Midbrain (tissue), 1 donor: Measurements from ENCODE around the gene MRPL43.
"Not testable (repeated sequence)": the region's sequence is repeated elsewhere in the genome, so short reads cannot be mapped to it uniquely, and the experiment has no call there.

ENCODE experiments used
- DNase-seq: peaks from one replicate; lab custom pipeline; 2025; lab: John Stamatoyannopoulos, UW

Gene MRPL43

DNA sequence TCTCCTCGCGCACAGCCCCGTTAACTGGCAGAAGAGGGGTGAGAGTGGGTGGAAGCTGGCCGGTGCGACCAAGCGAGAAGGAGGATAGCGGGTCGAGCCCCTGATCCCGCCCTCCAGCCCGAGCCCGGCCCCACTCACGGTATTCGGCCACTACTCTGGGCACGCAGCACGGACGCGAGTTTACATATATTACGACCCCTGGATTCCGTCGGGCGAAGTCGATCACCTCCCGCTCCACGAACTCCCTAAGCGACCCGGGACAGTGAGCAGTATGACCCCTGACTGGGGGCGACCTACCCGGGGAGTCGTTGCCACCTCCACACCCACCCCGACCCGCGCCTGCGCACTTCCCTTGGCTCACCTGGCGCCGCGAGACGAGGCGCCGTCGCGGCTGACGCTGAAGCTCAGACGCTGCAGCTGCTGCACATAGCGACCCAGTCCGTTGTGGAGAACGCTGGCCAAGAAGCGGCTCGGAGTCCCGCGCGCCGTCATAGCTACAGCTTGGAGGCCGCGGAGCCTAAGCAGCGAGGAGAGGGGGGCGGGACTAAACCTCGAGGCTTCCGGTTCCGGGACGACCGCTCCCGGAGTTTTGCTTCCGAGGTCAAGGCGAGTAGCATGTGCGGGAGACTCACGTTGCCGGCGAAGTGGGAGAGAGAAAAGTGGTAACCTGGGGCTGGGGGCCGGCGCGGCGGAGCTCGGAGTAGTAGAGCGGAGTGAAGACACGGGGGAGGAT lies at the start of gene MRPL43, which contains the start of gene TWNK:
MRPL43 (minus strand) TSS at position 546 of the 733 bp plus-strand sequence; CDS start at position 492, 54 bp downstream.
TWNK (plus strand) TSS at position 592 of the 733 bp plus-strand sequence. CDS start 668 bp downstream, outside the sequence.
- DNase-seq: peak; percentile 91

- no peak for DNase-seq
Measured at GRCh38 chr10:101036726-101037125, 49.4 kb upstream of the MRPL43 start.

DNA sequence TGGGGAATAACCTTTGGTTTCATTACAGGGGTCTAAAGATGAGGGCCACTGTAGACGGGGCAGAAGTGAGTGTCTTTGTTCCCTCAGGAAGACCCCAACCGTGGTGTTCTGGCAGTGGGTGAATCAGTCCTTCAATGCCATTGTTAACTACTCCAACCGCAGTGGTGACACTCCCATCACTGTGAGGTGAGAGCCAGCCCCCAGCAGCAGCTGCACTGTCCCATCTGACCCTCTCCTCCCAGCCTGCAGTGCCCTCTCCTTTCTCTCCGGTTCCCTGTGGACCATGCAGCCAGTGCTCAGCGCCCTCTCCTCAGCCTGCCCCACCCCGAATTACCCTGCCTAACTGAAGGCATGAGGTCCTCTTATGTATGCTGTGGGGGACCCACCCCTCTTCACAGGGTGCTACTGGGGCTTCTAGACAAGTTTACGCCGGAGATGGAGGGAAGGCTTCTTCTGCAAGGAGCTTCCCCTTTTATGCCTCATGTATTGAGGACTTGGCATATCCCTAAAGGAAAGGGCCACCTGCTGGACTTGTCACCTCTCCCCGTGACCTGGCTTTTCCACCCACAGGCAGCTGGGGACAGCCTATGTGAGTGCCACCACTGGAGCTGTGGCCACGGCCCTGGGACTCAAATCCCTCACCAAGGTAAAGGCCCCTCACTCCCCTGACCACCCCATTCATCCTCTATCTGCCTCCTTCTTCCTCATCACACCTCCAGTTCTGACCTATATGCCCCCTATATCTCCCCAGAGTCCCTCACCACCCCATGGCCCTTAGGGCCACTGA lies 48.8 kb upstream of the MRPL43 start:
- DNase-seq: no peak

DNA sequence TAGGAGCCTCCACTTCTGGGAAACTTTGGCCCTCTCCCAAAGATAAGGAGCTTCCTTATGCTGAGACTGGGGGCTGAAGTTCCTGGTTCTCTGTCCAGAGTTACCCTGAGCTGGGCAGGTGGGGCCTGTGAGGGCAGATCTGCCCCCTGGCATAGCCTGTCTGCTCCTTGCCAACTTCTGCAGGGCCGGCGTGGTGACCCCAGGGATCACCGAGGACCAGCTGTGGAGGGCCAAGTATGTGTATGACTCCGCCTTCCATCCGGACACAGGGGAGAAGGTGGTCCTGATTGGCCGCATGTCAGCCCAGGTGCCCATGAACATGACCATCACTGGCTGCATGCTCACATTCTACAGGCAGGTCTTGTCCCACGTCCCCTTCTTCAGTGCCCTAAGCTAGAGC lies 48.0 kb upstream of the MRPL43 start:
- no peak for DNase-seq

GRCh38 chr10:101034404-101034803 lies 47.1 kb upstream of the MRPL43 start:
- not testable (repeated sequence) for DNase-seq

DNA sequence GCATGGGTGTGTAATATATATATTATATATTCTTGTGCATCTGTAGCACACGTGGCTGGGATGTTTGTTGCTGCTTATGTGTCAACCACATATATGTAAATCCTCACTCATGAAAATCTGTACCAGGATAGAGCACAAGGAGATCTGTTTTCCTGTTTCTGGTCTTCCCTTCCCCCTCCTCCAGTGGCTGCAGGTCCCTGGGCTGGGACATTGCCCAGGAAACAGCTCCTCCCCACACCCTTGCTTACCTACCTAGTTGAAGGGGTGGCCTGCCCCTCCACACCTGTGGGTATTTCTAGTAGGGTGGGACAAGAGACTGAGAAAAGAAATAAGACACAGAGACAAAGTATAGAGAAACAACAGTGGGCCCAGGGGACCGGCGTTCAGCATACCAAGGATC lies 46.0 kb upstream of the MRPL43 start:
- no peak for DNase-seq

DNA sequence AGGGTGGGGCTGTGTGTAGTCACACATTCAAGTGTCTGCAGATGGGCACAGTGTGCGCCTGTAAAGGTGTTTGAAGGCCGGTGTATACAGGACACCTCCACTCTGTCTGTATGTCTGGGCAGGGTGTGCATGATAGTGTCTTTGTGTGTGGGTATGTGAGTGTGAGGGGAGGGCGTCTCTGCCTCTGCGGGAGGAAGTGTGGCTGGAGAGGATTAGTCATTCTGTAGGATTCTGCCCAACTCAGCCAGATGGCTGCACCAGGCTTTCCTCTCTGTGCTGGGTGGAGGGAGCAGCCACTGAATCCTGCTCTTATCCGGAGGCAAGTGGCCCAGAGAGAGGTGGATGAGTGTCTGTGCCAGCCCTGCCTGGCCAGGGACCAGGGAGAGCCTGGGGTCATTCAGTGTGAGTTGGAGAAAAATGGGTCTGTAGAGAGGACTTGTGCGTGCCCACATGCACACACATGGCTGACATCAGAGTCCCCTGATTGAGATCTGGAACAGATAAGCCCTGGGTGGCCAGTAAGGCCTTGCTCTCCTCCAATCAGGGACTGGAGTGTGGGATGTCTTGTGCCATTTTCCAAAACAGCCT lies 45.4 kb upstream of the MRPL43 start:
- DNase-seq: peak; percentile 83

DNA sequence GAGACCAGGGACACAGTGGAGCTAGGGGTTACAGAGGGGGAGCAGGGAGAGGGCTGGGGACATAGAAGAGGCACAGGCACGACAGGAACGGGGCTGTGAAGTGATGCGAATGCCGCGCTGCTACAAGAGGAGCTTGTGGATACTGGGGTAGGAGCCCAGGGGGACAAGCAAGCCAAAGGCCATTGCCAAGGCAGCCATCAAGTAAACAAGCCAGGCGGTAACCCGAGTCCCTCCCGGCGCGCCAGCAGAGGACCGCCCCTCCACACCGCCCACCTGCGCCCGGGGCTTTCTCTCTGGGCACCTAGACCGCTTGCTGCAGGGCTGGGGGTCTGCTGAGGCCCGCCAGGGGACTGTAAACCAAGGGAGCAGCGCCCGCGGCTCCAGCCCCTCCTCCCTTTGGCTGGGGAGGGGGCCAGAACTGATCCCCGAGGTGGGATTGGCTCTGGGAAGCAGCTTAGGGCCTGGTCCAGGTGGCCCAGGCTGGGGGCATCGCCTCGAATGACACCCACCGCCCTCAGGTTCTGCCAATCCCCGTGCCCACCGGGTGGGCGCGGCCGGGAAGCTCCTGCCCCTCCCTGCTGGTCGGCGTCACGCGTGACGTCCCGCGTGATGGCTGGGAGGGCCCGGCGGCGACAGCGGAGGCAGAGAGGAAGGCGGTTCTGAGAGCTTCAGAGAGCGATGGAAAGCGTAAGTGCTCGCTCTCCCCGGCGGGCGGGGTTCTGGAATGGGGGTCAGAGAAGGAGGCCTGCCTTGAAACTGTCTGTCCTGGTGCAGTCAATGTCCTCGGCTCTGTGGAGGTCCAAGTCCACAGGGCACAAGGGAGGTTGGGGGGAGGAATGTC lies 44.7 kb upstream of the MRPL43 start:
- DNase-seq: peak; percentile 87

DNA sequence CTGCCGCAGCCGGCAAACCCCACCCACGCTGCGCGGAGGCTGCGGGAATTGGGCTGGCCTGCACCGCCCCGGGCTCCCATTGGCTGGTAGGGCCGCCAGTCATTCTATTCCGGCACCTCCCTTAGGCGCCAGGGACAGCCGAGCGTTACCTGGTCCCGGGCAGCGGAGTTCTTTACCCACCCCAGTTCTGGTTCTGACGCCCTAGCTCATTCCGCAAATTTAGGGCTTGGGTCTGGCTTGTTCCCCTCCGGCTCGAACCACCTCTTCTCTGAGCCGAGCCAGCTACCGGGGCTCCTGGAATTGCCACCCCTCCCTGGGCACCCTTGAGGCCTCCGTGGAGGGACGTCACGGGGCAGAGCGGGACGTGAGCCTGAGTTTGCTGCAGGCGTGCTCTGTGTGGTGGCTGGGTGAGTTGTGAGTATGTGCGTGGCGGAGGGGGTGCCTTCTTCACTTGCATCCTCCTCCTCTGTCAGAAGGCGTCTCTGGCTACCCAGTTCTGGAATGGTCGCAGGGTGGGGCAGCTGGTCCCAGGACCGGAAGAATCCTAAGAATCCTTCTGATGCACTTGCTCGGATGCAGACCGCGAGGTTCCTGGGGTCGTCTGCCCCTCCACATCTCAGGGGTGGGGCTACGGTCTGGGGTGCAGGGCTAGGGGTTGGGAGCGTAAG lies 44.0 kb upstream of the MRPL43 start, which contains the start of the genes PDZD7 and SFXN3:
PDZD7 (minus strand) TSS at position 2 of the 668 bp plus-strand sequence. CDS start 910 bp downstream, outside the sequence.
SFXN3 (plus strand) TSS at position 107 of the 668 bp plus-strand sequence. CDS start 3,461 bp downstream, outside the sequence.
- DNase-seq: peak; percentile 95

DNA sequence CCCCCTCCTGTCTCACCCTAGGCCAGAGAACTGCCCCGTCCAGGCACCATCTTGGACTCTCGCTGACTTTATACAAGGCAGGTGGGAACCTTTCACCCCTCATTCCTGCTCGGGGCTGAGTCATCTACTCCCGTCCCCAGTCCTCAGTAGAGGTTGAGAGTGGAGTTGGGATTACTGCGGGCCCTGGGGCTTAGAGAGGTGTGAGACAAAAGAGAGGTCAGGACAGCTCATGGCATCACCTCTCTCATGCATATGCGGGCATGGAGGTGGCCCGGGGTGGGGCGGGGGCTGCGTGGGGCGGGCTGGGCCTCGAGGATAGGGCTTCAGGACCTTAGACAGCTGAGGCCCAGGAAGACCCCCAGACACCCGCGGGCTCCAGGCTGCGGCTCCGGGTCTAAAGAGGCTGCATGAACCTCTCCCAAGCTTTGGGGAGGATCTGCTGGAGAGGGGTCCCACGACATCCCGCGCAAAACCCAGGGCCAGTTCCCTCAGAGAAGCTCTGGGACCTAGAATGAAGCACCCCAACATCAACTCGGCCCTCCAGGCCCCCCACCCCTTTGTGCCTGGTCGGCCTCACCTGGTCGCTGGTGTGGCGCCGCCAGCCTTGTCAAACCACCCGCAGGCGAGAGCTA lies 43.3 kb upstream of the MRPL43 start:
- no peak for DNase-seq

GRCh38 chr10:101029520-101030295 lies 42.4 kb upstream of the MRPL43 start:
- no peak for DNase-seq

DNA sequence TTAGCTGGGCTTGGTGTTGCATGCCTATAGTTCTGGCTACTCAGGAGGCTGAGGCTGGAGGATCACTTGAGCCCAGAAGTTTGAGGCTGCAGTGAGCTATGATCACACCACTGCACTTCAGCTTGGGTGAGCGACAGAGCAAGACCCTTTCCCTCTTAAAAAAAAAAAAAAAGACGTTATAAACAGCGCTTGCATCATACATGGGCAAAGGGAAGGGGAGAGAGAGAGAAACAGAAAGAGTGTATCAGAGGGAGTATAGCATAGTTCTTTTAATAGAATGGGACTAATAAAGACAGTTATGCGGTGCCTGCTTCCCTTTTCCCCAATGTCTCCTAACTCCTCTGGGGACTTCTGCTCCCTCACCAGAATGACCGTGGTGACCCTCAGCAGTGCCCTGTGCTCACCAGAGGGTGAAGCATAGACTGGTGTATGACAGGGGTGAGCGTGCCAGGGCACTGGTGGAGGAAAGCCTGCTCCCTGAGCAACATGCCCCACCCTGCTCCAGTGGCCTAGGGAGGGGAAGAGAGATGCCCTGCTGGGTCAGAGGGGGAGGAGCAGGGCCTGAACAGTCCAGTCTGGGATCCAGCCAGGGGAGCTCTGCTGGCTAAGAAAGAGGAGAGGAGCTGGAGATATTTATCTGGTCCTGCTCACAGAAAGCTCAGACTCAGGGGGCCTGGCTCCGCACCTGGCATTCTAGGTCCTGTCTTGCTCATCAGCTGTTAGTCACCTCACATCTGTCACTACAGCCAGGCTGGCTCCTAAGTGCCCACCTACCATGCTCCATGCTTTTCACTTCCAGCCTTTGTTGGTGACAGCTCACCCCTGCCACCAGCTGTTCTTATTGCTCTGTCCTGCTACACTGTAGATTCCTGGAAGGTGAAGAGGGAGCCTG lies 41.4 kb upstream of the MRPL43 start:
- no peak for DNase-seq

GRCh38 chr10:101027106-101027720 lies 39.9 kb upstream of the MRPL43 start:
- no peak for DNase-seq

- DNase-seq: no peak
Measured at GRCh38 chr10:101022967-101023705, 35.8 kb upstream of the MRPL43 start.

DNA sequence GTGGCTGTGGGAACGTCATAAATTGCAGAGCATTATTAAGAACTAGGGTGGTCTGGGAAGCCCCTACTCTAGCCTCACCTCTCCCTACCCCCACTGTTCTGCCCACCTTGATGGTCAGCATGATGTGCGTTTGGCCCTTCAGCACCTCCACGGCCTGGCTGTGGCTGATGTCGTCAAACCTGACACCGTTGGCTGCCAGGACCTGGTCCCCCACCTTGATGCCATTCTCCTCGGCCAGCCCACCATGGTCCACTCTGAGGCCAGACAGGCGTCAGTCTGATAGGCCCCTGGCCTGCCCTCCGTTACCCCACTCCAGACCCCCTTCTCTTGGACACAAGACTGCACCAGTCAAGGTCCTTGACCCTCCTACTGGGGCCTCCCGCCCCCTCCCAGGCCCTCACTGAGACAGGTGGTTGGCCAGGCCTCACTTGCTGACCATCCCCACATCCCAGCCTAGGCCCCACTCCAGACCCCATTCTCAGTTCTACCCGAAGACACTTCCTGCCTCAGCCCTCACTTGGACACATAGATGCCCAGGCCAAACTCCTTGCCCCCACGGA lies 34.5 kb upstream of the MRPL43 start:
- no peak for DNase-seq

GRCh38 chr10:101021239-101021638 lies 33.9 kb upstream of the MRPL43 start:
- DNase-seq: no peak

DNA sequence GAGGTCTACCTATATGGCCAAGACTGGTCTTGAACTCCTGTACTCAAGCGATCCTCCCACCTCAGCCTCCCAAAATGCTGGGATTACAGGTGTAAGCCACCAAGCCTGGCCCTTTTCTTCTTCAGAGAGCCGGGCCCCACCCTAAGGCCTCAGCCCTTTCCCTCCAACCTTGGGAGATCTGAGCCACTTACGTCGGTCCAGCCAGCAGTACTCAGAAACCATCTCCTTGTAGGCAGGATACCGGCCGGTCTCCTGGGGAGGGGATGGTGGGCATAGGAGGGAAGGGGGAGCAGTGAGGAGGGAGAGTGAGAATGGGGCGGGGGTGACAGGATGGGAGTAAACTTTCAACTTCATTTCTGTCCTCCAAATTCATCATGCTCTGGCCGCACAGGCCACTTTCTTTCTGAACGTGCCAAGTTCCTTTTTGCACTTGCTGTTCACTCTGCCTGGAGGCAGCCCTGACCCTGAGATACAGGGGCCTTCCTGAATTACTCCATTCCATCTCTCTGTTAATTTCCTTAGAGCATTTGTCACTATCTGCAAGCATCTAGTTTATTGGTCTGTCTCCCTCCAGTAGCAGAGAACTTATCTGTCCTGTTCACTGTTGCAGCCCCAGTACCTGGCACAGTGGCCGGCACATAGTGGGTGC lies 33.3 kb upstream of the MRPL43 start:
- DNase-seq: no peak
